Neural progenitor cell (in vitro differentiated cells): ENCODE results near the gene CRLF1.

Source experiments
- CTCF ChIP-seq: fragments of 200-600 bp; sonication (generic); IDR thresholded peaks from 2 replicates; pipeline ENCODE4 v1.5.1; 2017; ENCODE audit warnings: antibody characterized with exemption, mild to moderate bottlenecking
- EZH2phosphoT487 ChIP-seq: fragments of 200-600 bp; sonication (generic); IDR thresholded peaks from 2 replicates; pipeline ENCODE4 v1.6.1; 2017; ENCODE audit warnings: antibody characterized with exemption

GRCh38 chr19:18629166-18630088, 22.8 kb upstream of the CRLF1 start:
- TF ChIP-seq EZH2phosphoT487 (no peak), CTCF (no peak)
